Pancreas (tissue), 10 donors: ENCODE data around the gene CAMSAP3. TPM values are rescaled to one million over a fixed set of nuclear protein-coding genes. Genes with fewer than 3 reads are reported as not detected.

Experiments
- ATAC-seq, 4 donors: fragments of 200-7000 bp; cut with Tn5 transposase; one replicate each; pipeline versions ENCODE4 v1.8.0 to v1.9.1; 2020; ENCODE audit warnings: mild to moderate bottlenecking in 4 of 4, moderate library complexity in 4 of 4
- DNase-seq, 6 donors: peaks; one replicate each; pipeline ENCODE4 v3.0.0-alpha.2; 2020
- FAIRE-seq: peaks from 2 replicates; lab custom pipeline; 2012; peaks lifted over from hg19 to GRCh38; lab: Jason Lieb, UNC
- H3K27ac ChIP-seq, 4 donors: fragments of 200-600 bp; sonication (generic); 1 replicate in 3 of 4; 2 replicates in 1 of 4; pipeline versions ENCODE4 v1.5.0 to v1.8.0; 2020
- H3K27me3 ChIP-seq, 4 donors: fragments of 200-600 bp; one replicate each; pipeline ENCODE4 v1.8.0; 2021
- H3K36me3 ChIP-seq, 3 donors: fragments of 200-600 bp; sonication (generic) in 1 of 3; one replicate each; pipeline versions ENCODE4 v1.5.0 to v1.8.0; 2020 to 2021
- H3K4me1 ChIP-seq, 3 donors: fragments of 200-600 bp; one replicate each; pipeline ENCODE4 v1.8.0; 2021
- H3K4me3 ChIP-seq, 4 donors: fragments of 200-600 bp; sonication (generic) in 2 of 4; one replicate each; pipeline versions ENCODE4 v1.5.0 to v1.8.0; 2020 to 2021
- H3K9me3 ChIP-seq, 4 donors: fragments of 200-600 bp; one replicate each; pipeline ENCODE4 v1.8.0; 2021
- CTCF ChIP-seq, 4 donors: fragments of 200-600 bp; sonication (generic) in 3 of 4; IDR thresholded peaks; one replicate each; pipeline versions ENCODE4 v1.5.0 to v1.8.0; 2021; ENCODE audit warnings: antibody characterized with exemption in 4 of 4
- WGBS, 2 donors: extraction: QIAGEN DNeasy Blood & Tissue Kit; methylation state at CpG; one replicate each; pipeline ENCODE4 v1.1.7; 2013; 5-methylcytosine and 5-hydroxymethylcytosine counted together
- intact Hi-C, 3 donors: fragments of 100-400 bp; cut with DNase I; formaldehyde crosslinking; loops; one replicate each; pipeline versions ENCODE4 v1.11.1 to v1.14.2; 2022
- polyA plus RNA-seq, 2 donors: library from polyadenylated mRNA; stranded (reverse); fragments of 200-250 nt; gene quantifications; one replicate each; pipeline ENCODE4 v1.2.3, GENCODE V29; 2013
- total RNA-seq, 6 donors: library from RNA; stranded (reverse); fragmentation: NEBNext Ultra II Directional in 4 of 6; extraction: Animal tissue kit (Norgen Biotek cat#: 25700) in 4 of 6; gene quantifications; one replicate each; pipeline versions ENCODE4 v1.2.1 to v1.2.4, GENCODE V29; 2021 to 2023
- donor health status: healthy with polysubstance abuse.
- donor health status: DM: no; HTN: no; CAD: no; lungs with moderate emphysema.
- donor health status: DM: no; HTN: no; CAD: no.
- donor health status: control.
- donor health status: control.
- donor health status: Bipolar disorder and iron deficiency.
- donor health status: DM: yes; HTN: yes; CAD: no.
- donor health status: DM: no; HTN: no; CAD: no.
- donor health status: DM: no; HTN: no; CAD: no.
- donor health status: DM: yes; HTN: yes; CAD: no.

The CAMSAP3 gene
- total and polyA plus RNA-seq, 8 donors: 12.1 to 64.5 (median 23.5) TPM

GRCh38 chr19:7560255-7560654 is 35.4 kb upstream of the CAMSAP3 start:
- Histone ChIP-seq H3K4me1 (no peaks in the 10 kb centered on the region), H3K9me3 (no peaks in the 10 kb centered on the region), H3K36me3 (peaks cover 0 to 18% (median 7%) of the 10 kb centered on the region in 3 donors), H3K27ac (no peak overlapping the region), H3K27me3 (no peaks in the 10 kb centered on the region), H3K4me3 (no peak overlapping the region)
- no peak for TF ChIP-seq CTCF (IDR thresholded peaks at IDR 0.05)
- DNase-seq (no peak), FAIRE-seq (no peak), ATAC-seq (no peak)
- 91 to 98% methylated on average over 2 of the region's 2 CpGs for WGBS, 2 donors
- intact Hi-C loops: loop anchor here in 2 of 3 donors (10.0 kb wide), 1 partner anchor 235 kb away; no protein-coding TSS in a partner anchor

- H3K9me3 ChIP-seq: no peaks in the 10 kb centered on the region
- ATAC-seq: peak in 1 of 4 donors; percentile 18
Measured at GRCh38 chr19:7561325-7561724, 34.3 kb upstream of the CAMSAP3 start.

GRCh38 chr19:7562646-7563393 is 32.8 kb upstream of the CAMSAP3 start:
- Histone ChIP-seq H3K27me3 (no peaks in the 10 kb centered on the region), H3K4me3 (no peak overlapping the region), H3K9me3 (no peaks in the 10 kb centered on the region), H3K27ac (no peak overlapping the region), H3K4me1 (no peaks in the 10 kb centered on the region), H3K36me3 (peaks cover 0 to 4% (median 0%) of the 10 kb centered on the region in 3 donors)
- FAIRE-seq (no peak), ATAC-seq (peak in 3 of 4 donors; percentile 24 to 57 (median 53)), DNase-seq (no peak)
- WGBS, 2 donors: 39 to 52% methylated on average over 15 to 16 of the region's 16 CpGs
- no peak for TF ChIP-seq CTCF (IDR thresholded peaks at IDR 0.05)
- intact Hi-C loops: loop anchor here in 2 of 3 donors (10.0 kb wide), 1 partner anchor 232 kb away; no protein-coding TSS in a partner anchor

More at GRCh38 chr19:7561325-7561724, 34.3 kb upstream of the CAMSAP3 start:
- no peak for TF ChIP-seq CTCF (IDR thresholded peaks at IDR 0.05)
- H3K36me3 ChIP-seq: peaks cover 0 to 17% (median 7%) of the 10 kb centered on the region in 3 donors
- DNase-seq (peak in 1 of 6 donors; percentile 54), FAIRE-seq (no peak)
- H3K27ac ChIP-seq: no peak overlapping the region
- intact Hi-C loops: loop anchor here in 2 of 3 donors (10.0 kb wide), 1 partner anchor 233 kb away; no protein-coding TSS in a partner anchor
- WGBS, 2 donors: 85 to 88% methylated on average over 16 to 17 of the region's 17 CpGs
- no peaks in the 10 kb centered on the region for H3K27me3 ChIP-seq
- no peak overlapping the region for H3K4me3 ChIP-seq
- no peaks in the 10 kb centered on the region for H3K4me1 ChIP-seq

GRCh38 chr19:7564866-7565265 is 30.8 kb upstream of the CAMSAP3 start:
- 68 to 84% methylated on average over 4 of the region's 4 CpGs for WGBS, 2 donors
- Histone ChIP-seq H3K27ac (no peak overlapping the region), H3K4me3 (no peak overlapping the region), H3K9me3 (no peaks in the 10 kb centered on the region), H3K4me1 (no peaks in the 10 kb centered on the region), H3K36me3 (no peaks in the 10 kb centered on the region), H3K27me3 (no peaks in the 10 kb centered on the region)
- ATAC-seq (no peak), FAIRE-seq (no peak), DNase-seq (no peak)
- intact Hi-C loops: loop anchor here (5.0 to 10.0 kb wide), 4 partner anchors 112 to 237 kb away; partner anchors contain the start of genes MCEMP1 (in 1 of the 3) and TRAPPC5 (in 1 of the 3)
- no peak for TF ChIP-seq CTCF (IDR thresholded peaks at IDR 0.05)
